PC-3 (cell line): ENCODE results near the gene NEUROG3.

Experiments used
- CTCF ChIP-seq: fragments of 300-600 bp; sonication (generic); conservative IDR thresholded peaks from 2 replicates; pipeline ENCODE4 v1.5.1; 2017; ENCODE audit warnings: antibody characterized with exemption, low read depth, mild to moderate bottlenecking, low read length
- EZH2phosphoT487 ChIP-seq: fragments of 300-600 bp; sonication (generic); IDR thresholded peaks from 2 replicates; pipeline ENCODE4 v1.6.1; 2018; ENCODE audit warnings: mild to moderate bottlenecking, antibody characterized with exemption, low read length, borderline replicate concordance

GRCh38 chr10:69568472-69569395 is 4.5 kb downstream of the NEUROG3 start:
- no peak for TF ChIP-seq CTCF
- TF ChIP-seq EZH2phosphoT487: no peak
